ENCODE data around the gene POLD1. TPM values are rescaled to one million over a fixed set of nuclear protein-coding genes. Genes with fewer than 3 reads are reported as not detected.

The POLD1 gene
- total and polyA plus RNA-seq, 10 donors = 26.5 to 66.6 (median 34.2) TPM

DNA sequence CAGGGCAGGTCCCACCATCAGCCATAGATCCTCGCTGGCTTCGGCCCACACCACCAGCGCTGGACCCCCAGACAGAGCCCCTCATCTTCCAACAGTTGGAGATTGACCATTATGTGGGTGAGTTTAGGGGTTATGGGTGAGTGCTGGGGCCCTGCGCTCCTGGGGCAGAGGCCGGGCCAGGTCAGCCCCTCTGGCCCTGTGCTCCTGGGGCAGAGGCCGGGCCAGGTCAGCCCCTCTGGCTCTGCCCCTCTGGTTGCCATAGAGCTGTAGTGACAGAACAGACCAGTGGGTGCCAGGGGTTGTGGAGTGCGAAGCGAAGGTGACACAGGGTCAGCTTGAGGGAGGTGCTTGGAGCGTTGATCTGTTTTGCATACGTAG, 15.2 kb downstream of the POLD1 start:
- DNase-seq = no peak
- TF ChIP-seq POLR2A (IDR thresholded peaks at IDR 0.05) (no peak), POLR2AphosphoS5 (IDR thresholded peaks at IDR 0.05) (no peak)
- TF ChIP-seq, protein P1, sequence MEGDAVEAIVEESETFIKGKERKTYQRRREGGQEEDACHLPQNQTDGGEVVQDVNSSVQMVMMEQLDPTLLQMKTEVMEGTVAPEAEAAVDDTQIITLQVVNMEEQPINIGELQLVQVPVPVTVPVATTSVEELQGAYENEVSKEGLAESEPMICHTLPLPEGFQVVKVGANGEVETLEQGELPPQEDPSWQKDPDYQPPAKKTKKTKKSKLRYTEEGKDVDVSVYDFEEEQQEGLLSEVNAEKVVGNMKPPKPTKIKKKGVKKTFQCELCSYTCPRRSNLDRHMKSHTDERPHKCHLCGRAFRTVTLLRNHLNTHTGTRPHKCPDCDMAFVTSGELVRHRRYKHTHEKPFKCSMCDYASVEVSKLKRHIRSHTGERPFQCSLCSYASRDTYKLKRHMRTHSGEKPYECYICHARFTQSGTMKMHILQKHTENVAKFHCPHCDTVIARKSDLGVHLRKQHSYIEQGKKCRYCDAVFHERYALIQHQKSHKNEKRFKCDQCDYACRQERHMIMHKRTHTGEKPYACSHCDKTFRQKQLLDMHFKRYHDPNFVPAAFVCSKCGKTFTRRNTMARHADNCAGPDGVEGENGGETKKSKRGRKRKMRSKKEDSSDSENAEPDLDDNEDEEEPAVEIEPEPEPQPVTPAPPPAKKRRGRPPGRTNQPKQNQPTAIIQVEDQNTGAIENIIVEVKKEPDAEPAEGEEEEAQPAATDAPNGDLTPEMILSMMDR (IDR thresholded peaks at IDR 0.05 in 8 of 11, conservative IDR thresholded peaks at IDR 0.05 in 3 of 11) = no peak
- intact Hi-C loops (cut with DNase I; ENCODE audit: low total_unique reads) = no loop called here

DNA sequence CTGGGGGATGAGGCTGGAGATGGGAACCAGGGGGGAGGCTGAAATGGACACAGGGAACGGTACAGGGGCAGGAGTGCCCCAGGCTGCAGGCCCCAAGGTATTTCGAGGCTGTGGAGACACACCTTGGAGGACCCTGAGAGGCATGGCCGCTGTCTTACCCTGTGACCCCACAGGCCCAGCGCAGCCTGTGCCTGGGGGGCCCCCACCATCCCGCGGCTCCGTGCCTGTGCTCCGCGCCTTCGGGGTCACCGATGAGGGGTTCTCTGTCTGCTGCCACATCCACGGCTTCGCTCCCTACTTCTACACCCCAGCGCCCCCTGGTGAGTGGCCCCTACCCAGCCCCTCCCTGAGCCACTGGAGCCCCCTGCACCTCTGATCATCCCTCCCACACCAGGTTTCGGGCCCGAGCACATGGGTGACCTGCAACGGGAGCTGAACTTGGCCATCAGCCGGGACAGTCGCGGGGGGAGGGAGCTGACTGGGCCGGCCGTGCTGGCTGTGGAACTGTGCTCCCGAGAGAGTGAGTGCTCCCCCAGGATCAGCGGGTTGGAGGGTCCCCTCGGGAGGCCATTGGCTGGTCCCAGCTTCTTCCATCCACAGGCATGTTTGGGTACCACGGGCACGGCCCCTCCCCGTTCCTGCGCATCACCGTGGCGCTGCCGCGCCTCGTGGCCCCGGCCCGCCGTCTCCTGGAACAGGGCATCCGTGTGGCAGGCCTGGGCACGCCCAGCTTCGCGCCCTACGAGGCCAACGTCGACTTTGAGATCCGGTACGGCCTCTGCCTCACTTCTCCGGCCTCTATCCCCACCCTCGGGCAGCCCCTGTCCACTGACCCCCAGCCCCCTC, 17.7 kb downstream of the POLD1 start:
- Histone ChIP-seq H3K27ac (no peak overlapping the region), H3K27me3 (replicated peaks in 1 of 7) (no peaks in the 10 kb centered on the region), H3K4me3 (no peak overlapping the region), H3K4me1 (no peaks in the 10 kb centered on the region), H3K36me3 (peaks cover 0 to 68% (median 28%) of the 10 kb centered on the region in 6 donors), H3K9me3 (no peaks in the 10 kb centered on the region)
- intact Hi-C loops (cut with DNase I; ENCODE audit: low total_unique reads) = no loop called here
- TF ChIP-seq, protein P1 (IDR thresholded peaks at IDR 0.05 in 8 of 11, conservative IDR thresholded peaks at IDR 0.05 in 3 of 11) = no peak
- TF ChIP-seq POLR2A (IDR thresholded peaks at IDR 0.05) (no peak), POLR2AphosphoS5 (IDR thresholded peaks at IDR 0.05) (no peak)
- WGBS, 5 donors = 93 to 97% (median 96%) methylated on average over 41 to 48 of the region's 48 CpGs
- no peak for DNase-seq

More for the DNA sequence above, 15.2 kb downstream of the POLD1 start:
- WGBS, 5 donors = 94 to 99% (median 97%) methylated on average over 9 to 10 of the region's 10 CpGs
- Histone ChIP-seq H3K27me3 (replicated peaks in 1 of 7) (no peaks in the 10 kb centered on the region), H3K4me3 (no peak overlapping the region), H3K27ac (no peak overlapping the region), H3K36me3 (peaks cover 0 to 45% (median 23%) of the 10 kb centered on the region in 6 donors), H3K4me1 (no peaks in the 10 kb centered on the region), H3K9me3 (no peaks in the 10 kb centered on the region)

DNA sequence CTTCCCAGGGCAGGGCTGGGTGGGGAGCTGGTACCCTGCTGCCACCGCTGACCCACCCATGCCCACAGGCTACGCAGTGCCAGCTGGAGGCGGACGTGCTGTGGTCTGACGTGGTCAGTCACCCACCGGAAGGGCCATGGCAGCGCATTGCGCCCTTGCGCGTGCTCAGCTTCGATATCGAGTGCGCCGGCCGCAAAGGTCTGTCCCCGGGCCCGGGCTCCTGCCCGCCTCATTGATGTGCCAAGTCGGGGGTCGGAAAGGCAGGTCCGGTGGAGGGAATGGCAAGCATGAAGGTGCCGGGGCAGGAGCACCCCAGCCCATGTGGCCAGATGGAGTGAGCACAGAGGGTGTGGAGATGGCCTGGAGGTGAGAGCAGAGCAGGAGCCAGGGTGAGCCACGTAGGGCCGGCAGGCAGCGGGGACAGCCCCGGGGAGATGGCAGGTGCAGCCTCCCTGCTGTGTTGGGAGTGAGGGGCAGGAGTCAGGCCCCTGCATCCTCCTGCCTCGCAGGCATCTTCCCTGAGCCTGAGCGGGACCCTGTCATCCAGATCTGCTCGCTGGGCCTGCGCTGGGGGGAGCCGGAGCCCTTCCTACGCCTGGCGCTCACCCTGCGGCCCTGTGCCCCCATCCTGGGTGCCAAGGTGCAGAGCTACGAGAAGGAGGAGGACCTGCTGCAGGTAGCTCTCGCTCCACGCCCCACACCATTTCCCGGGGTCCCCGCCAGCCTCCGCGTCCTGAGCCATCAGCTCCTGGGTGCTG, 18.6 kb downstream of the POLD1 start:
- DNase-seq = peak; percentile 70
- Histone ChIP-seq H3K36me3 (peaks cover 0 to 77% (median 32%) of the 10 kb centered on the region in 6 donors), H3K4me1 (no peaks in the 10 kb centered on the region), H3K4me3 (no peak overlapping the region), H3K27me3 (replicated peaks in 1 of 7) (no peaks in the 10 kb centered on the region), H3K9me3 (no peaks in the 10 kb centered on the region), H3K27ac (no peak overlapping the region)
- no peak for TF ChIP-seq POLR2AphosphoS5 (IDR thresholded peaks at IDR 0.05)
- no peak for TF ChIP-seq POLR2A (IDR thresholded peaks at IDR 0.05)
- TF ChIP-seq, protein P1 (IDR thresholded peaks at IDR 0.05 in 8 of 11, conservative IDR thresholded peaks at IDR 0.05 in 3 of 11) = no peak
- WGBS, 5 donors = 96 to 99% (median 98%) methylated on average over 32 to 41 of the region's 41 CpGs
- intact Hi-C loops (cut with DNase I; ENCODE audit: low total_unique reads) = no loop called here
